HFFc6 (cell line): ENCODE data around the gene KMT2C. TPM values are rescaled to one million over a fixed set of nuclear protein-coding genes. Genes with fewer than 3 reads are reported as not detected.
"Not testable (repeated sequence)": the region's sequence is repeated elsewhere in the genome, so short reads cannot be mapped to it uniquely, and the experiment has no call there.

Experiments used
- DNase-seq: peaks from one replicate; pipeline ENCODE4 v3.0.0-alpha.2; 2018
- H3K27ac Mint-ChIP-seq: 2 replicates; pipeline ENCODE4 v1.8.0; 2020; ENCODE audit warnings: mild to moderate bottlenecking, mixed read lengths
- H3K27me3 Mint-ChIP-seq: 2 replicates; pipeline ENCODE4 v1.8.0; 2021; ENCODE audit warnings: mild to moderate bottlenecking, moderate library complexity, mixed read lengths; ENCODE audit not compliant: insufficient read depth
- H3K36me3 Mint-ChIP-seq: 2 replicates; pipeline ENCODE4 v1.8.0; 2021; ENCODE audit warnings: low read depth, mixed read lengths
- H3K4me1 Mint-ChIP-seq: 2 replicates; pipeline ENCODE4 v1.8.0; 2020; ENCODE audit warnings: low read depth, mixed read lengths
- H3K4me3 Mint-ChIP-seq: 2 replicates; pipeline ENCODE4 v1.8.0; 2020; ENCODE audit warnings: mild to moderate bottlenecking, moderate library complexity, mixed read lengths
- H3K9me3 Mint-ChIP-seq: 2 replicates; pipeline ENCODE4 v1.8.0; 2020; ENCODE audit warnings: mild to moderate bottlenecking, mixed read lengths
- total RNA-seq, 6 experiments: library from RNA; stranded (reverse); fragmentation: NEBNext Ultra II Directional; extraction: Animal tissue kit (Norgen Biotek cat#: 25700); gene quantifications; 2 replicates in 1 of 6; 3 replicates in 5 of 6; pipeline ENCODE4 v1.2.3, GENCODE V29; 2021
- TF ChIP-seq, protein P1 (sequence below): fragments of 200-600 bp; sonication (generic); IDR thresholded peaks from 2 replicates; pipeline ENCODE4 v1.5.0; 2021; ENCODE audit warnings: antibody characterized with exemption, mild to moderate bottlenecking

Gene KMT2C
- total RNA-seq, 6 experiments from 2014 or later, result 23.5 to 30.8 (median 26.0) TPM

GRCh38 chr7:152477079-152477478, 41.3 kb upstream of the KMT2C start:
- TF ChIP-seq, protein P1, sequence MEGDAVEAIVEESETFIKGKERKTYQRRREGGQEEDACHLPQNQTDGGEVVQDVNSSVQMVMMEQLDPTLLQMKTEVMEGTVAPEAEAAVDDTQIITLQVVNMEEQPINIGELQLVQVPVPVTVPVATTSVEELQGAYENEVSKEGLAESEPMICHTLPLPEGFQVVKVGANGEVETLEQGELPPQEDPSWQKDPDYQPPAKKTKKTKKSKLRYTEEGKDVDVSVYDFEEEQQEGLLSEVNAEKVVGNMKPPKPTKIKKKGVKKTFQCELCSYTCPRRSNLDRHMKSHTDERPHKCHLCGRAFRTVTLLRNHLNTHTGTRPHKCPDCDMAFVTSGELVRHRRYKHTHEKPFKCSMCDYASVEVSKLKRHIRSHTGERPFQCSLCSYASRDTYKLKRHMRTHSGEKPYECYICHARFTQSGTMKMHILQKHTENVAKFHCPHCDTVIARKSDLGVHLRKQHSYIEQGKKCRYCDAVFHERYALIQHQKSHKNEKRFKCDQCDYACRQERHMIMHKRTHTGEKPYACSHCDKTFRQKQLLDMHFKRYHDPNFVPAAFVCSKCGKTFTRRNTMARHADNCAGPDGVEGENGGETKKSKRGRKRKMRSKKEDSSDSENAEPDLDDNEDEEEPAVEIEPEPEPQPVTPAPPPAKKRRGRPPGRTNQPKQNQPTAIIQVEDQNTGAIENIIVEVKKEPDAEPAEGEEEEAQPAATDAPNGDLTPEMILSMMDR, result no peak
- no peak overlapping the region for H3K4me3 Mint-ChIP-seq
- no peaks in the 10 kb centered on the region for H3K36me3 Mint-ChIP-seq
- H3K27me3 Mint-ChIP-seq, result no peaks in the 10 kb centered on the region
- H3K9me3 Mint-ChIP-seq, result no peaks in the 10 kb centered on the region
- DNase-seq, result no peak
- H3K27ac Mint-ChIP-seq, result no peak overlapping the region
- no peaks in the 10 kb centered on the region for H3K4me1 Mint-ChIP-seq

- TF ChIP-seq, protein P1, result no peak
- no peak overlapping the region for H3K27ac Mint-ChIP-seq
- H3K9me3 Mint-ChIP-seq, result peaks cover 1% of the 10 kb centered on the region; the same call in 1 of the 2 replicates
- peaks cover under 1% of the 10 kb centered on the region; the same call in 1 of the 2 replicates for H3K36me3 Mint-ChIP-seq
- no peaks in the 10 kb centered on the region for H3K27me3 Mint-ChIP-seq
- H3K4me3 Mint-ChIP-seq, result no peak overlapping the region
- no peak for DNase-seq
- H3K4me1 Mint-ChIP-seq, result no peaks in the 10 kb centered on the region
These were observed 40.7 kb upstream of the KMT2C start for GRCh38 chr7:152476551-152476950.

- not testable (repeated sequence) for H3K4me3 Mint-ChIP-seq, H3K27me3 Mint-ChIP-seq, H3K36me3 Mint-ChIP-seq, DNase-seq, H3K4me1 Mint-ChIP-seq, H3K27ac Mint-ChIP-seq
- H3K9me3 Mint-ChIP-seq, result peaks cover 16% of the 10 kb centered on the region
These were observed 35.3 kb upstream of the KMT2C start for GRCh38 chr7:152471023-152471620.

DNA sequence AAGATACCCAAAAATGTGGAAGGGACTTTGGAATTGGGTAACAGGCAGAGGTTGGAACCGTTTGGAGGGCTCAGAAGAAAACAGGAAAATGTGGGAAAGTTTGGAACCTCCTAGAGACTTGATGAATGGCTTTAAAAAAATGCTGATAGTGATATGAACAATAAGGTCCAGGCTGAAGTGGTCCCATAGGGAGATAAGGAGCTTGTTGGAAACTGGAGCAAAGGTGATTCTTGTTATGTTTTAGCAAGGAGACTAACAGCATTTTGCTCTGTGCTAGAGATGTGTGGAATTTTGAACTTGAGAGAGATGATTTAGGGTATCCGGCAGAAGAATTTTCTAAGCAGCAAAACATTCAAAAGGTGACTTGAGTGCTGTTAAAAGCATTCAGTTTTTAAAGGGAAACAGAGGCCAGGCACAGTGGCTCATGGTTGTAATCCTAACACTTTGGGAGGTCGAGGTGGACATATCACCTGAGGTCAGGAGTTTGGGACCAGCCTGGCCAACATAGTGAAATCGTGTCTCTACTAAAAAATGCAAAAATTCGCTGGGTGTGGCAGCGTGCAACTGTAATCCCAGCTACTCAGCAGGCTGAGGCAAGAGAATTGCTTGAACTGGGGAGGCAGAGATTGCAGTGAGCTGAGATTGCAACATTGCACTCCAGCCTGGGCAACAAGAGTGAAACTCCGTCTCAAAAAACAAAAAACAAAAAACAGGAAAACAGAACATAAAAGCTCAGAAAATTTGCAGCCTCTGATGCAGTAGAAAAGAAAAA, 34.6 kb upstream of the KMT2C start:
- peaks cover 16% of the 10 kb centered on the region for H3K9me3 Mint-ChIP-seq
- not testable (repeated sequence) for DNase-seq, H3K27me3 Mint-ChIP-seq, H3K4me1 Mint-ChIP-seq, H3K4me3 Mint-ChIP-seq, H3K27ac Mint-ChIP-seq, H3K36me3 Mint-ChIP-seq

DNA sequence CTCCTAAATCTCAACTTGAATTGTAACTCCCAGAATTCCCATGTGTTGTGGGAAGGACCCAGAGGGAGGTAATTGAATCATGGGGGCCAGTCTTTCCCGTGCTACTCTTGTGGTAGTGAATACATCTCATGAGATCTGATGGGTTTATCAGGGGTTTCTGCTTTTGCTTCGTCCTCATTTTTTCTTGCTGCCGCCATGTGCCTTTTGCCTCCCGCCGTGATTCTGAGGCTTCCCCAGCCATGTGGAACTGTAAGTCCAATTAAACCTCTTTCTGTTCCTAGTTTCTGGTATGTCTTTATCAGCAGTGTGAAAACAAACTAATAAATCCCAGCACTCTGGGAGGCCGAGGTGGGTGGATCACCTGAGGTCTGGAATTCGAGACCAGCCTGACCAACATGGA, 33.8 kb upstream of the KMT2C start:
- Mint-ChIP-seq H3K9me3 (peaks cover 16% of the 10 kb centered on the region), H3K4me1 (peaks cover 12% of the 10 kb centered on the region)
- not testable (repeated sequence) for H3K36me3 Mint-ChIP-seq, DNase-seq, H3K27ac Mint-ChIP-seq, H3K4me3 Mint-ChIP-seq, H3K27me3 Mint-ChIP-seq

GRCh38 chr7:152467225-152467624, 31.4 kb upstream of the KMT2C start:
- TF ChIP-seq, protein P1, result no peak
- H3K27ac Mint-ChIP-seq, result no peak overlapping the region
- peaks cover 4% of the 10 kb centered on the region; the same call in 1 of the 2 replicates for H3K36me3 Mint-ChIP-seq
- no peak overlapping the region for H3K4me3 Mint-ChIP-seq
- no peak for DNase-seq
- H3K9me3 Mint-ChIP-seq, result peaks cover 16% of the 10 kb centered on the region
- peaks cover 12% of the 10 kb centered on the region for H3K4me1 Mint-ChIP-seq
- H3K27me3 Mint-ChIP-seq, result no peaks in the 10 kb centered on the region

GRCh38 chr7:152465119-152465387, 29.2 kb upstream of the KMT2C start:
- DNase-seq, result no peak
- TF ChIP-seq, protein P1, result no peak
- Mint-ChIP-seq H3K4me3 (peak overlapping the region; percentile 91), H3K27me3 (no peaks in the 10 kb centered on the region), H3K27ac (peak overlapping the region; percentile 71), H3K36me3 (no peaks in the 10 kb centered on the region), H3K4me1 (peaks cover 13% of the 10 kb centered on the region), H3K9me3 (no peaks in the 10 kb centered on the region)
